Adrenal gland (tissue), 12 donors: Measurements from ENCODE around the gene TAF13. TPM values are rescaled to one million over a fixed set of nuclear protein-coding genes. Genes with fewer than 3 reads are reported as not detected.

Experiments used
- DNase-seq, 7 donors: peaks; one replicate each; pipeline ENCODE4 v3.0.0-alpha.2; 2019 to 2020
- H3K27ac ChIP-seq, 5 donors: fragments of 200-600 bp; sonication (generic) in 4 of 5; 1 replicate in 3 of 5; 2 replicates in 2 of 5; pipeline versions ENCODE4 v1.5.1 to v1.8.0; 2016 to 2020; ENCODE audit warnings: mild to moderate bottlenecking in 1 of 5
- H3K27me3 ChIP-seq: fragments of 200-600 bp; 2 replicates; pipeline ENCODE4 v1.8.0; 2021
- H3K36me3 ChIP-seq, 2 donors: fragments of 200-600 bp; replicated peaks in 1 of 2; 1 replicate in 1 of 2; 2 replicates in 1 of 2; pipeline versions ENCODE4 v1.5.1 to v1.8.0; 2018 to 2022
- H3K4me1 ChIP-seq, 2 donors: fragments of 200-600 bp; replicated peaks in 1 of 2; 1 replicate in 1 of 2; 2 replicates in 1 of 2; pipeline versions ENCODE4 v1.5.1 to v1.8.0; 2018 to 2021
- H3K4me3 ChIP-seq, 4 donors: fragments of 200-600 bp; sonication (generic) in 3 of 4; one replicate each; pipeline ENCODE4 v1.5.1; 2016 to 2018
- H3K9me3 ChIP-seq, 3 donors: fragments of 200-600 bp; sonication (generic) in 1 of 3; replicated peaks in 1 of 3; 1 replicate in 2 of 3; 2 replicates in 1 of 3; pipeline versions ENCODE4 v1.5.1 to v1.8.0; 2016 to 2021
- CTCF ChIP-seq, 6 experiments: fragments of 450-650 bp in 4 of 6; fragments of 200-600 bp in 2 of 6; sonication (generic) in 1 of 6; IDR thresholded peaks; 1 replicate in 5 of 6; 2 replicates in 1 of 6; pipeline versions ENCODE4 v1.5.1 to v1.8.0; 2016 to 2021; ENCODE audit warnings: antibody characterized with exemption in 6 of 6, mild to moderate bottlenecking in 2 of 6, moderate library complexity in 1 of 6
- POLR2A ChIP-seq, 2 donors: fragments of 450-650 bp; IDR thresholded peaks; one replicate each; pipeline ENCODE4 v1.6.1; 2017; ENCODE audit warnings: antibody characterized with exemption in 2 of 2, mild to moderate bottlenecking in 2 of 2, moderate library complexity in 1 of 2
- WGBS, 4 donors: extraction: QIAGEN DNeasy Blood & Tissue Kit in 2 of 4; methylation state at CpG; one replicate each; pipeline versions ENCODE4 v1.1.5 to v1.1.7; 2013 to 2017; 5-methylcytosine and 5-hydroxymethylcytosine counted together
- intact Hi-C, 2 donors: fragments of 100-400 bp; cut with DNase I; formaldehyde crosslinking; loops; one replicate each; pipeline versions ENCODE4 v1.14.1 to v1.15.0; 2022 to 2023
- polyA plus RNA-seq, 3 donors: library from polyadenylated mRNA; stranded (reverse); fragments of 200-250 nt in 2 of 3; fragments of 350-450 nt in 1 of 3; fragmentation: Illumina TruSeq in 1 of 3; extraction: RNeasy Lipid Tissue Mini Kit (QIAGEN cat#74804) in 1 of 3; gene quantifications; one replicate each; pipeline ENCODE4 v1.2.3, GENCODE V29; 2013 to 2014
- total RNA-seq, 9 donors: library from RNA; depleted of rRNA in 4 of 9; stranded (reverse); fragments of >200 nt in 4 of 9; fragments of 120-200 nt in 1 of 9; fragmentation: NEBNext Ultra II Directional in 1 of 9; extraction: Animal tissue kit (Norgen Biotek cat#: 25700) in 1 of 9; gene quantifications; one replicate each; pipeline versions ENCODE4 v1.1.0 to v1.2.4, GENCODE V29; 2013 to 2023
- donor health status: healthy with polysubstance abuse.
- donor health status: Bipolar disorder and iron deficiency.
- donor health status: DM: yes; HTN: yes; CAD: no.
- donor health status: DM: no; HTN: no; CAD: no.
- donor health status: DM: no; HTN: no; CAD: no.
- donor health status: DM: yes; HTN: yes; CAD: no.

TAF13 gene
- total and polyA plus RNA-seq, 12 donors, result 11.7 to 96.5 (median 31.1) TPM

- Histone ChIP-seq H3K36me3 (no peaks in the 10 kb centered on the region), H3K9me3 (no peaks in the 10 kb centered on the region), H3K27me3 (no peaks in the 10 kb centered on the region), H3K4me3 (no peak overlapping the region), H3K27ac (no peak overlapping the region), H3K4me1 (peaks cover 10 to 11% of the 10 kb centered on the region in 2 donors)
- DNase-seq, result no peak
- TF ChIP-seq POLR2A (IDR thresholded peaks at IDR 0.05), result no peak
- no peak for TF ChIP-seq CTCF (IDR thresholded peaks at IDR 0.05)
- WGBS, 4 donors, result 84 to 94% (median 93%) methylated on average over 2 of the region's 2 CpGs
- intact Hi-C loops, result no loop called here
Observed at GRCh38 chr1:109079240-109079622, 3.4 kb upstream of the TAF13 start.

DNA sequence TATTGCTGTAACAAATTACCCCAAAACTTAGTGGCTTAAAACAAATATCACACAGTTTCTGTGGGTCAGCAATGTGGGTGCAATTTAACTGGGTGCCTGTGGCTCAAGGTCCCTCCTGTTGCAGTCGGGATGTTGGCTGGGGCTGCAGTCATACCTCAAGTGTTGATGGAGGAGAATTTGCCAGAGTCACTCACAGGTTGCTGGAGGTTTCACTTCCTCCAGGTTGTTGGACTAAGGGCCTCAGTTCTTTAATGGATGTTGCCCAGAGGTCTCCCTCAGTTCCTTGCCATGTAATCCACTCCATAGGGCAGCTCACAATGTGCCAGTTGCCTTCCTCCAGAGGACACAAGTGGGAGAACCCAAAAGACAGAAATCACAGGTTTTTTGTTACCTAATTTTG lies 2.5 kb upstream of the TAF13 start:
- Histone ChIP-seq H3K36me3 (no peaks in the 10 kb centered on the region), H3K27me3 (no peaks in the 10 kb centered on the region), H3K4me1 (peaks cover 10 to 11% of the 10 kb centered on the region in 2 donors), H3K4me3 (no peak overlapping the region), H3K9me3 (no peaks in the 10 kb centered on the region), H3K27ac (no peak overlapping the region)
- TF ChIP-seq CTCF (IDR thresholded peaks at IDR 0.05), result no peak
- intact Hi-C loops, result no loop called here
- no peak for DNase-seq
- WGBS, 4 donors, result 61 to 81% (median 65%) methylated on average over 1 of the region's 1 CpG

- H3K27me3 ChIP-seq, result no peaks in the 10 kb centered on the region
- TF ChIP-seq POLR2A (IDR thresholded peaks at IDR 0.05) (no peak), CTCF (IDR thresholded peaks at IDR 0.05) (no peak)
- H3K4me3 ChIP-seq, result no peak overlapping the region
- H3K36me3 ChIP-seq, result peaks cover 0 to 28% of the 10 kb centered on the region in 2 donors
- no peak overlapping the region for H3K27ac ChIP-seq
- intact Hi-C loops, result no loop called here
- 83 to 92% (median 87%) methylated on average over 1 of the region's 1 CpG for WGBS, 4 donors
- no peaks in the 10 kb centered on the region for H3K4me1 ChIP-seq
- DNase-seq, result no peak
- H3K9me3 ChIP-seq, result no peaks in the 10 kb centered on the region
Observed at GRCh38 chr1:109069294-109069693, 6.5 kb downstream of the TAF13 start.

- intact Hi-C loops, result no loop called here
- Histone ChIP-seq H3K4me3 (no peak overlapping the region), H3K4me1 (no peaks in the 10 kb centered on the region), H3K9me3 (no peaks in the 10 kb centered on the region), H3K27ac (no peak overlapping the region), H3K27me3 (no peaks in the 10 kb centered on the region), H3K36me3 (peaks cover 0 to 39% of the 10 kb centered on the region in 2 donors)
- 74 to 90% (median 86%) methylated on average over 8 of the region's 8 CpGs for WGBS, 4 donors
- DNase-seq, result no peak
- TF ChIP-seq POLR2A (IDR thresholded peaks at IDR 0.05) (no peak), CTCF (IDR thresholded peaks at IDR 0.05) (no peak)
Observed at GRCh38 chr1:109067883-109068282, 7.9 kb downstream of the TAF13 start.
